CD4-positive, CD25-positive, alpha-beta regulatory T cell (primary cell): ENCODE measurements around the gene WDR27. TPM values are rescaled to one million over a fixed set of nuclear protein-coding genes. Genes with fewer than 3 reads are reported as not detected.
A peak's percentile ranks its signal among the peaks of the same experiment; 100 is the strongest.
"Not testable (repeated sequence)": the region's sequence is repeated elsewhere in the genome, so short reads cannot be mapped to it uniquely, and the experiment has no call there.

Source experiments
- ATAC-seq, 2 donors: fragments of 150-1000 bp; cut with Tn5 transposase; one replicate each; pipeline ENCODE4 v1.10.0; 2021; ENCODE audit warnings: low read depth in 2 of 2, moderate number of reproducible peaks in 2 of 2, moderate library complexity in 1 of 2
- DNase-seq, 3 donors: peaks; one replicate each; pipeline versions ENCODE4 v3.0.0 to v3.0.0-alpha.2; 2012 to 2022; ENCODE audit warnings: mixed read lengths in 1 of 3
- H3K27ac ChIP-seq: one replicate; pipeline ENCODE4 v1.7.0; 2013; ENCODE audit warnings: mild to moderate bottlenecking, low read length; ENCODE audit not compliant: insufficient read depth, poor library complexity, severe bottlenecking
- H3K27me3 ChIP-seq: one replicate; pipeline ENCODE4 v1.7.0; 2013; ENCODE audit warnings: low read length; ENCODE audit not compliant: control insufficient read depth, insufficient read depth
- H3K36me3 ChIP-seq: one replicate; pipeline ENCODE4 v1.7.0; 2013; ENCODE audit warnings: mild to moderate bottlenecking, low read length, moderate library complexity; ENCODE audit not compliant: control insufficient read depth, insufficient read depth
- H3K4me1 ChIP-seq: 2 replicates; pipeline ENCODE4 v1.7.0; 2013; ENCODE audit warnings: mild to moderate bottlenecking, low read length; ENCODE audit not compliant: insufficient read depth, control insufficient read depth, poor library complexity, severe bottlenecking
- H3K4me3 ChIP-seq: one replicate; pipeline ENCODE4 v1.7.0; 2013; ENCODE audit warnings: low read depth, mild to moderate bottlenecking, low read length, moderate library complexity
- H3K9me3 ChIP-seq, 2 experiments: 1 replicate in 1 of 2; 2 replicates in 1 of 2; pipeline ENCODE4 v1.7.0; 2013; ENCODE audit warnings: low read length in 2 of 2, mild to moderate bottlenecking in 1 of 2, moderate library complexity in 1 of 2; ENCODE audit not compliant: control insufficient read depth in 2 of 2
- H3K27ac Mint-ChIP-seq, 3 donors: one replicate each; pipeline ENCODE4 v1.8.0; 2020 to 2022; ENCODE audit warnings: mild to moderate bottlenecking in 3 of 3, mixed read lengths in 3 of 3, moderate library complexity in 2 of 3
- H3K27me3 Mint-ChIP-seq: one replicate; pipeline ENCODE4 v1.8.0; 2022; ENCODE audit warnings: mild to moderate bottlenecking, mixed read lengths
- H3K36me3 Mint-ChIP-seq: one replicate; pipeline ENCODE4 v1.8.0; 2020; ENCODE audit warnings: mixed read lengths
- H3K4me1 Mint-ChIP-seq, 4 donors: one replicate each; pipeline ENCODE4 v1.8.0; 2020 to 2022; ENCODE audit warnings: mixed read lengths in 4 of 4, mild to moderate bottlenecking in 1 of 4
- H3K4me3 Mint-ChIP-seq, 4 donors: one replicate each; pipeline ENCODE4 v1.8.0; 2020 to 2022; ENCODE audit warnings: mild to moderate bottlenecking in 4 of 4, mixed read lengths in 4 of 4, moderate library complexity in 3 of 4
- H3K9me3 Mint-ChIP-seq, 7 donors: one replicate each; pipeline ENCODE4 v1.8.0; 2020 to 2022; ENCODE audit warnings: mixed read lengths in 7 of 7, mild to moderate bottlenecking in 3 of 7, moderate library complexity in 2 of 7
- polyA plus RNA-seq, 4 donors: library from polyadenylated mRNA; unstranded; fragments of 300-500 nt; fragmentation: Illumina TruSeq; gene quantifications; one replicate each; pipeline ENCODE4 v1.2.3, GENCODE V29; 2021
- total RNA-seq: library from RNA; stranded (reverse); gene quantifications from one replicate; pipeline ENCODE4 v1.2.3, GENCODE V29; 2022

Gene WDR27
- total and polyA plus RNA-seq, 5 donors from 2014 or later = 3.7 to 30.7 (median 5.1) TPM

- no peaks in the 10 kb centered on the region for H3K4me1 ChIP-seq
- H3K4me1 Mint-ChIP-seq = peaks cover 0 to 2% (median 0%) of the 10 kb centered on the region in 4 donors
- DNase-seq (no peak), ATAC-seq (no peak)
- no peak overlapping the region for H3K4me3 ChIP-seq
- H3K4me3 Mint-ChIP-seq = no peak overlapping the region
- peaks cover 11 to 20% of the 10 kb centered on the region in 2 experiments for H3K9me3 ChIP-seq
- no peaks in the 10 kb centered on the region for H3K27me3 ChIP-seq
- no peak overlapping the region for H3K27ac ChIP-seq
- no peak overlapping the region for H3K27ac Mint-ChIP-seq
- H3K27me3 Mint-ChIP-seq = peaks cover 9% of the 10 kb centered on the region
- no peaks in the 10 kb centered on the region for H3K36me3 ChIP-seq
- peaks cover 0 to 38% (median 17%) of the 10 kb centered on the region in 7 donors for H3K9me3 Mint-ChIP-seq
- peaks cover 2% of the 10 kb centered on the region for H3K36me3 Mint-ChIP-seq
Measured at GRCh38 chr6:169472786-169473416, 228.9 kb downstream of the WDR27 start.

GRCh38 chr6:169470790-169471189 is 231.0 kb downstream of the WDR27 start:
- Mint-ChIP-seq H3K4me1 (peaks cover 0 to 2% (median 0%) of the 10 kb centered on the region in 4 donors), H3K27me3 (peaks cover 10% of the 10 kb centered on the region), H3K9me3 (peaks cover 0 to 44% (median 17%) of the 10 kb centered on the region in 7 donors), H3K4me3 (no peak overlapping the region), H3K36me3 (peaks cover 4% of the 10 kb centered on the region), H3K27ac (no peak overlapping the region)
- DNase-seq (no peak), ATAC-seq (no peak)
- no peaks in the 10 kb centered on the region for H3K36me3 ChIP-seq
- H3K9me3 ChIP-seq = peaks cover 16 to 29% of the 10 kb centered on the region in 2 experiments
- H3K27ac ChIP-seq = no peak overlapping the region
- H3K4me3 ChIP-seq = no peak overlapping the region
- no peaks in the 10 kb centered on the region for H3K4me1 ChIP-seq
- H3K27me3 ChIP-seq = no peaks in the 10 kb centered on the region

GRCh38 chr6:169469028-169469427 is 232.8 kb downstream of the WDR27 start:
- H3K4me1 Mint-ChIP-seq = peaks cover 0 to 2% (median 0%) of the 10 kb centered on the region in 4 donors
- H3K27ac ChIP-seq = no peak overlapping the region
- H3K36me3 ChIP-seq = no peaks in the 10 kb centered on the region
- peaks cover 0 to 33% (median 16%) of the 10 kb centered on the region in 7 donors for H3K9me3 Mint-ChIP-seq
- peaks cover 16 to 24% of the 10 kb centered on the region in 2 experiments for H3K9me3 ChIP-seq
- H3K27me3 ChIP-seq = no peaks in the 10 kb centered on the region
- H3K27me3 Mint-ChIP-seq = peaks cover 14% of the 10 kb centered on the region
- no peak overlapping the region for H3K27ac Mint-ChIP-seq
- H3K4me3 Mint-ChIP-seq = no peak overlapping the region
- no peaks in the 10 kb centered on the region for H3K4me1 ChIP-seq
- ATAC-seq = no peak
- DNase-seq = no peak
- peaks cover 4% of the 10 kb centered on the region for H3K36me3 Mint-ChIP-seq
- H3K4me3 ChIP-seq = no peak overlapping the region

- not testable (repeated sequence) for DNase-seq, H3K27me3 Mint-ChIP-seq, H3K27me3 ChIP-seq, H3K36me3 Mint-ChIP-seq, ATAC-seq, H3K27ac Mint-ChIP-seq, H3K27ac ChIP-seq, H3K4me1 Mint-ChIP-seq, H3K4me3 Mint-ChIP-seq, H3K4me1 ChIP-seq, H3K4me3 ChIP-seq, H3K36me3 ChIP-seq
- peaks cover 16 to 24% of the 10 kb centered on the region in 2 experiments for H3K9me3 ChIP-seq
- H3K9me3 Mint-ChIP-seq = peaks cover 0 to 30% (median 13%) of the 10 kb centered on the region in 7 donors
Measured at GRCh38 chr6:169467755-169468154, 234.1 kb downstream of the WDR27 start.

- not testable (repeated sequence) for H3K27me3 ChIP-seq, H3K36me3 Mint-ChIP-seq, H3K4me3 Mint-ChIP-seq, H3K27ac Mint-ChIP-seq, H3K4me1 Mint-ChIP-seq, H3K4me3 ChIP-seq, H3K27ac ChIP-seq, H3K36me3 ChIP-seq, DNase-seq, H3K4me1 ChIP-seq, H3K27me3 Mint-ChIP-seq, ATAC-seq
- H3K9me3 ChIP-seq = peaks cover 16 to 24% of the 10 kb centered on the region in 2 experiments
- H3K9me3 Mint-ChIP-seq = peaks cover 6 to 30% (median 16%) of the 10 kb centered on the region in 7 donors
Measured at GRCh38 chr6:169466256-169466655, 235.6 kb downstream of the WDR27 start.

GRCh38 chr6:169457762-169458161 is 244.1 kb downstream of the WDR27 start:
- Histone ChIP-seq H3K36me3 (no peaks in the 10 kb centered on the region), H3K27me3 (no peaks in the 10 kb centered on the region), H3K4me3 (no peak overlapping the region), H3K9me3 (no peaks in the 10 kb centered on the region), H3K27ac (no peak overlapping the region), H3K4me1 (no peaks in the 10 kb centered on the region)
- no peak for DNase-seq
- Mint-ChIP-seq H3K27ac (no peak overlapping the region), H3K27me3 (peaks cover 10% of the 10 kb centered on the region), H3K9me3 (peaks cover 0 to 9% (median 5%) of the 10 kb centered on the region in 7 donors), H3K36me3 (peaks cover 5% of the 10 kb centered on the region), H3K4me1 (no peaks in the 10 kb centered on the region), H3K4me3 (no peak overlapping the region)
- no peak for ATAC-seq

GRCh38 chr6:169456840-169457239 is 245.0 kb downstream of the WDR27 start:
- DNase-seq (no peak), ATAC-seq (no peak)
- Histone ChIP-seq H3K4me3 (no peak overlapping the region), H3K36me3 (no peaks in the 10 kb centered on the region), H3K27me3 (no peaks in the 10 kb centered on the region), H3K9me3 (no peaks in the 10 kb centered on the region), H3K27ac (no peak overlapping the region), H3K4me1 (no peaks in the 10 kb centered on the region)
- H3K4me1 Mint-ChIP-seq = no peaks in the 10 kb centered on the region
- H3K27me3 Mint-ChIP-seq = peaks cover 10% of the 10 kb centered on the region
- no peak overlapping the region for H3K27ac Mint-ChIP-seq
- peaks cover 5% of the 10 kb centered on the region for H3K36me3 Mint-ChIP-seq
- H3K9me3 Mint-ChIP-seq = peaks cover 0 to 9% (median 5%) of the 10 kb centered on the region in 7 donors
- no peak overlapping the region for H3K4me3 Mint-ChIP-seq

GRCh38 chr6:169455470-169455869 is 246.4 kb downstream of the WDR27 start:
- Mint-ChIP-seq H3K4me3 (peak overlapping the region in 1 of 4 donors; percentile 15), H3K4me1 (no peaks in the 10 kb centered on the region), H3K27ac (peak overlapping the region in 1 of 3 donors; percentile 60), H3K9me3 (peaks cover 0 to 9% (median 2%) of the 10 kb centered on the region in 7 donors), H3K27me3 (peaks cover 5% of the 10 kb centered on the region), H3K36me3 (peaks cover 5% of the 10 kb centered on the region)
- ATAC-seq (no peak), DNase-seq (no peak)
- Histone ChIP-seq H3K27me3 (no peaks in the 10 kb centered on the region), H3K36me3 (no peaks in the 10 kb centered on the region), H3K4me3 (no peak overlapping the region), H3K9me3 (no peaks in the 10 kb centered on the region), H3K27ac (no peak overlapping the region), H3K4me1 (no peaks in the 10 kb centered on the region)
